H1 (cell line): Measurements from ENCODE around the gene TECPR2. TPM values are rescaled to one million over a fixed set of nuclear protein-coding genes. Genes with fewer than 3 reads are reported as not detected.
A peak's percentile ranks its signal among the peaks of the same experiment; 100 is the strongest.

ENCODE experiments used
- ATF2 ChIP-seq: IDR thresholded peaks from 2 replicates; pipeline ENCODE4 v1.6.1; 2012; ENCODE audit warnings: low read length, inconsistent platforms
- ATF3 ChIP-seq: IDR thresholded peaks from 2 replicates; pipeline ENCODE4 v1.6.1; 2011; ENCODE audit warnings: low read depth, mild to moderate bottlenecking, low read length; ENCODE audit not compliant: insufficient read depth
- CHD2 ChIP-seq: IDR thresholded peaks from 2 replicates; pipeline ENCODE4 v1.6.1; 2012; ENCODE audit warnings: low read length, improper control_type of control experiment
- CTBP2 ChIP-seq: IDR thresholded peaks from 2 replicates; pipeline ENCODE4 v1.7.0; 2011; ENCODE audit warnings: borderline replicate concordance, mild to moderate bottlenecking, moderate library complexity, mixed read lengths, low read length; ENCODE audit not compliant: insufficient read depth, insufficient read length
- E2F6 ChIP-seq: IDR thresholded peaks from 2 replicates; pipeline ENCODE4 v1.6.1; 2012; ENCODE audit warnings: inconsistent platforms
- EP300 ChIP-seq, 2 experiments: IDR thresholded peaks; 1 replicate in 1 of 2; 2 replicates in 1 of 2; pipeline ENCODE4 v1.6.1; 2011 to 2012; ENCODE audit warnings: low read depth in 2 of 2, low read length in 2 of 2, mild to moderate bottlenecking in 2 of 2, borderline replicate concordance in 1 of 2, inconsistent platforms in 1 of 2, moderate library complexity in 1 of 2
- JUN ChIP-seq: IDR thresholded peaks from 2 replicates; pipeline ENCODE4 v1.6.1; 2011; ENCODE audit warnings: low read depth, mild to moderate bottlenecking, improper control_type of control experiment, low read length
- JUND ChIP-seq: IDR thresholded peaks from 2 replicates; pipeline ENCODE4 v1.6.1; 2011; ENCODE audit warnings: mild to moderate bottlenecking, improper control_type of control experiment, low read length
- MAFK ChIP-seq: IDR thresholded peaks from 2 replicates; pipeline ENCODE4 v1.6.1; 2012; ENCODE audit warnings: low read depth, mild to moderate bottlenecking, improper control_type of control experiment, low read length
- MAX ChIP-seq: IDR thresholded peaks from 2 replicates; pipeline ENCODE4 v1.6.1; 2012; ENCODE audit warnings: inconsistent platforms
- NANOG ChIP-seq: IDR thresholded peaks from 2 replicates; pipeline ENCODE4 v1.6.1; 2011; ENCODE audit warnings: low read length, low read depth, mild to moderate bottlenecking, inconsistent platforms; ENCODE audit not compliant: insufficient read depth, poor library complexity, severe bottlenecking
- PHF8 ChIP-seq: fragments of 200-600 bp; sonication (generic); conservative IDR thresholded peaks from 2 replicates; pipeline ENCODE4 v1.7.1; 2012; ENCODE audit warnings: low read depth, mild to moderate bottlenecking, inconsistent platforms, low read length, moderate library complexity
- POLR2A ChIP-seq, 2 experiments: IDR thresholded peaks; 1 replicate in 1 of 2; 2 replicates in 1 of 2; pipeline ENCODE4 v1.6.1; 2011; ENCODE audit warnings: low read depth in 2 of 2, low read length in 2 of 2, mild to moderate bottlenecking in 2 of 2; ENCODE audit errors: control extremely low read depth in 1 of 2
- RAD21 ChIP-seq, 2 experiments: IDR thresholded peaks in 1 of 2; conservative IDR thresholded peaks in 1 of 2; 2 replicates each; pipeline ENCODE4 v1.6.1; 2011; ENCODE audit warnings: low read depth in 2 of 2, low read length in 2 of 2, improper control_type of control experiment in 1 of 2, inconsistent platforms in 1 of 2, mild to moderate bottlenecking in 1 of 2, moderate library complexity in 1 of 2
- RBBP5 ChIP-seq: IDR thresholded peaks from 2 replicates; pipeline ENCODE4 v1.7.1; 2012; ENCODE audit warnings: low read depth, mild to moderate bottlenecking, inconsistent platforms, low read length, moderate library complexity, borderline replicate concordance
- RFX5 ChIP-seq: IDR thresholded peaks from 2 replicates; pipeline ENCODE4 v1.6.1; 2011; ENCODE audit warnings: low read depth, low read length, improper control_type of control experiment, borderline replicate concordance
- SIN3A ChIP-seq, 2 experiments: IDR thresholded peaks in 1 of 2; conservative IDR thresholded peaks in 1 of 2; 2 replicates each; pipeline ENCODE4 v1.6.1; 2011 to 2012; ENCODE audit warnings: low read length in 2 of 2, improper control_type of control experiment in 1 of 2, low read depth in 1 of 2, mild to moderate bottlenecking in 1 of 2
- SP2 ChIP-seq: IDR thresholded peaks from 2 replicates; pipeline ENCODE4 v1.6.1; 2012; ENCODE audit warnings: mild to moderate bottlenecking, low read length, inconsistent platforms
- TEAD4 ChIP-seq: IDR thresholded peaks from 2 replicates; pipeline ENCODE4 v1.6.1; 2012; ENCODE audit warnings: low read depth, low read length, inconsistent platforms, mixed read lengths
- polyA plus RNA-seq, 7 experiments: library from polyadenylated mRNA; depleted of rRNA in 3 of 7; stranded (reverse) in 5 of 7; unstranded in 2 of 7; fragments of >200 nt in 5 of 7; fragments of 200-250 nt in 2 of 7; gene quantifications; 1 replicate in 5 of 7; 2 replicates in 1 of 7; 4 replicates in 1 of 7; pipeline versions ENCODE4 v1.2.1 to v1.2.3, GENCODE V29; 2011 to 2013; ENCODE audit warnings: missing spikeins in 2 of 7, mixed read lengths in 2 of 7
- total RNA-seq: library from RNA; stranded (reverse); fragmentation: NEBNext Ultra II Directional; extraction: Animal tissue kit (Norgen Biotek cat#: 25700); gene quantifications from 2 replicates; pipeline ENCODE4 v1.2.1, GENCODE V29; 2021

Gene TECPR2
- total and polyA plus RNA-seq, 2 of the 8 experiments (the other 6 are each of a cell fraction or from before 2014, with no cell fraction given) = 6.8 to 19.4 TPM

GRCh38 chr14:102497998-102498677 lies 135.4 kb downstream of the TECPR2 start (continued):
- TF ChIP-seq NANOG (no peak), ATF2 (no peak), ATF3 (no peak), MAX (peak; percentile 56), EP300 (IDR thresholded peaks at IDR 0.05; ENCODE audit: borderline replicate concordance in 1 of 2, low read depth in 2 of 2, low read length in 2 of 2) (no peak), RBBP5 (no peak), JUN (no peak), JUND (no peak), E2F6 (no peak), CTBP2 (no peak), RAD21 (IDR thresholded peaks at IDR 0.05 in 1 of 2, conservative IDR thresholded peaks at IDR 0.05 in 1 of 2; ENCODE audit: low read depth in 2 of 2, low read length in 2 of 2) (peak; percentile 78 to 81), POLR2A (IDR thresholded peaks at IDR 0.05; ENCODE audit: control extremely low read depth in 1 of 2, low read depth in 2 of 2, low read length in 2 of 2) (no peak), SP2 (no peak), TEAD4 (no peak), PHF8 (no peak), CHD2 (no peak), SIN3A (conservative IDR thresholded peaks at IDR 0.05 in 1 of 2, IDR thresholded peaks at IDR 0.05 in 1 of 2; ENCODE audit: low read depth in 1 of 2, low read length in 2 of 2) (no peak), MAFK (no peak), RFX5 (no peak)
